Retinal pigment epithelial cell (primary cell): ENCODE measurements around the gene MAD2L2.

Experiments used
- DNase-seq: peaks from one replicate; pipeline ENCODE4 v3.0.0-alpha.2; 2010; ENCODE audit warnings: low read depth
- H3K4me3 ChIP-seq: 2 replicates; pipeline ENCODE4 v1.5.1; 2011; ENCODE audit warnings: mild to moderate bottlenecking, low read length, control low read depth, moderate library complexity
- CTCF ChIP-seq: conservative IDR thresholded peaks from 2 replicates; pipeline ENCODE4 v1.5.1; 2011; ENCODE audit warnings: low read depth, low read length, control low read depth, inconsistent platforms

MAD2L2 gene

GRCh38 chr1:11704691-11705475 lies 23.9 kb upstream of the MAD2L2 start:
- no peak for TF ChIP-seq CTCF
- no peak overlapping the region for H3K4me3 ChIP-seq
- no peak for DNase-seq

- TF ChIP-seq CTCF = no peak
- DNase-seq = no peak
- H3K4me3 ChIP-seq = no peak overlapping the region
Measured at GRCh38 chr1:11704194-11704529, 23.2 kb upstream of the MAD2L2 start.

- H3K4me3 ChIP-seq = no peak overlapping the region
- no peak for TF ChIP-seq CTCF
- no peak for DNase-seq
Measured at GRCh38 chr1:11703357-11704193, 22.6 kb upstream of the MAD2L2 start.

GRCh38 chr1:11701981-11702803 lies 21.2 kb upstream of the MAD2L2 start:
- DNase-seq = no peak
- TF ChIP-seq CTCF = no peak
- no peak overlapping the region for H3K4me3 ChIP-seq

- no peak overlapping the region for H3K4me3 ChIP-seq
- DNase-seq = no peak
- TF ChIP-seq CTCF = no peak
Measured at GRCh38 chr1:11701551-11701961, 20.6 kb upstream of the MAD2L2 start.

- H3K4me3 ChIP-seq = no peak overlapping the region
- no peak for TF ChIP-seq CTCF
Measured at GRCh38 chr1:11700601-11701467, 19.9 kb upstream of the MAD2L2 start.

More at GRCh38 chr1:11700601-11701467, 19.9 kb upstream of the MAD2L2 start:
- DNase-seq = no peak
